Measurements from ENCODE around the gene ATP8A2. TPM values are rescaled to one million over a fixed set of nuclear protein-coding genes. Genes with fewer than 3 reads are reported as not detected.

ATP8A2 gene
- total and polyA plus RNA-seq, 4 donors: 0.31 to 2.7 (median 1.1) TPM

GRCh38 chr13:26034018-26034417 lies 662.2 kb downstream of the ATP8A2 start:
- Histone ChIP-seq H3K36me3 (ENCODE audit: control insufficient read depth in 4 of 4, insufficient read depth in 4 of 4, low read length in 4 of 4) (no peaks in the 10 kb centered on the region), H3K27ac (ENCODE audit: low read depth in 1 of 2, low read length in 1 of 2) (no peak overlapping the region), H3K9ac (ENCODE audit: insufficient read depth in 1 of 2, low read length in 2 of 2) (no peak overlapping the region), H3K27me3 (ENCODE audit: control insufficient read depth in 3 of 3, insufficient read depth in 3 of 3, low read length in 2 of 3) (no peaks in the 10 kb centered on the region), H3K4me1 (ENCODE audit: control insufficient read depth in 5 of 5, insufficient read depth in 5 of 5, low read length in 5 of 5) (no peaks in the 10 kb centered on the region), H3K9me3 (ENCODE audit: control insufficient read depth in 4 of 4, insufficient read depth in 3 of 4, low read length in 3 of 4) (peaks cover 0 to 6% (median 1%) of the 10 kb centered on the region in 4 donors), H3K4me3 (no peak overlapping the region)
- no peak for ATAC-seq (ENCODE audit: insufficient read depth, low FRiP score)
- 84% methylated on average over 3 of the region's 3 CpGs for WGBS, 2 donors
- no peak for DNase-seq
- TF ChIP-seq CTCF (IDR thresholded peaks at IDR 0.05; ENCODE audit: control extremely low read depth, extremely low read depth): no peak

- Histone ChIP-seq H3K9ac (ENCODE audit: insufficient read depth in 1 of 2, low read length in 2 of 2) (no peak overlapping the region), H3K36me3 (ENCODE audit: control insufficient read depth in 4 of 4, insufficient read depth in 4 of 4, low read length in 4 of 4) (no peaks in the 10 kb centered on the region), H3K9me3 (ENCODE audit: control insufficient read depth in 4 of 4, insufficient read depth in 3 of 4, low read length in 3 of 4) (peaks cover 0 to 4% (median 0%) of the 10 kb centered on the region in 4 donors), H3K4me1 (ENCODE audit: control insufficient read depth in 5 of 5, insufficient read depth in 5 of 5, low read length in 5 of 5) (peaks cover 0 to 6% (median 4%) of the 10 kb centered on the region in 5 donors), H3K27me3 (ENCODE audit: control insufficient read depth in 3 of 3, insufficient read depth in 3 of 3, low read length in 2 of 3) (no peaks in the 10 kb centered on the region), H3K27ac (ENCODE audit: low read depth in 1 of 2, low read length in 1 of 2) (no peak overlapping the region), H3K4me3 (no peak overlapping the region)
- DNase-seq (no peak), ATAC-seq (ENCODE audit: insufficient read depth, low FRiP score) (no peak)
- 69% methylated on average over 4 of the region's 4 CpGs for WGBS, 2 donors
- no peak for TF ChIP-seq CTCF (IDR thresholded peaks at IDR 0.05; ENCODE audit: control extremely low read depth, extremely low read depth)
Observed at GRCh38 chr13:26036383-26036782, 664.6 kb downstream of the ATP8A2 start.

- WGBS, 2 donors: 37 to 62% methylated on average over 2 of the region's 2 CpGs
- no peaks in the 10 kb centered on the region for H3K27me3 ChIP-seq (ENCODE audit: control insufficient read depth in 3 of 3, insufficient read depth in 3 of 3, low read length in 2 of 3)
- H3K4me3 ChIP-seq: no peak overlapping the region
- no peaks in the 10 kb centered on the region for H3K36me3 ChIP-seq (ENCODE audit: control insufficient read depth in 4 of 4, insufficient read depth in 4 of 4, low read length in 4 of 4)
- peak; percentile 38 to 60 (median 50) for DNase-seq
- ATAC-seq (ENCODE audit: insufficient read depth, low FRiP score): no peak
- H3K4me1 ChIP-seq (ENCODE audit: control insufficient read depth in 5 of 5, insufficient read depth in 5 of 5, low read length in 5 of 5): peaks cover 0 to 13% (median 5%) of the 10 kb centered on the region in 5 donors
- H3K9me3 ChIP-seq (ENCODE audit: control insufficient read depth in 4 of 4, insufficient read depth in 3 of 4, low read length in 3 of 4): peaks cover 0 to 4% (median 0%) of the 10 kb centered on the region in 4 donors
- H3K27ac ChIP-seq (ENCODE audit: low read depth in 1 of 2, low read length in 1 of 2): no peak overlapping the region
- H3K9ac ChIP-seq (ENCODE audit: insufficient read depth in 1 of 2, low read length in 2 of 2): no peak overlapping the region
- TF ChIP-seq CTCF (IDR thresholded peaks at IDR 0.05; ENCODE audit: control extremely low read depth, extremely low read depth): no peak
Observed at GRCh38 chr13:26037302-26037701, 665.5 kb downstream of the ATP8A2 start.

GRCh38 chr13:26038931-26039475 lies 667.2 kb downstream of the ATP8A2 start:
- no peak overlapping the region for H3K4me3 ChIP-seq
- DNase-seq: no peak
- H3K27ac ChIP-seq (ENCODE audit: low read depth in 1 of 2, low read length in 1 of 2): no peak overlapping the region
- H3K4me1 ChIP-seq (ENCODE audit: control insufficient read depth in 5 of 5, insufficient read depth in 5 of 5, low read length in 5 of 5): peaks cover 0 to 13% (median 5%) of the 10 kb centered on the region in 5 donors
- H3K36me3 ChIP-seq (ENCODE audit: control insufficient read depth in 4 of 4, insufficient read depth in 4 of 4, low read length in 4 of 4): no peaks in the 10 kb centered on the region
- ATAC-seq (ENCODE audit: insufficient read depth, low FRiP score): no peak
- H3K27me3 ChIP-seq (ENCODE audit: control insufficient read depth in 3 of 3, insufficient read depth in 3 of 3, low read length in 2 of 3): no peaks in the 10 kb centered on the region
- TF ChIP-seq CTCF (IDR thresholded peaks at IDR 0.05; ENCODE audit: control extremely low read depth, extremely low read depth): no peak
- peaks cover 0 to 3% (median 0%) of the 10 kb centered on the region in 4 donors for H3K9me3 ChIP-seq (ENCODE audit: control insufficient read depth in 4 of 4, insufficient read depth in 3 of 4, low read length in 3 of 4)
- 95 to 97% methylated on average over 8 of the region's 8 CpGs for WGBS, 2 donors
- H3K9ac ChIP-seq (ENCODE audit: insufficient read depth in 1 of 2, low read length in 2 of 2): no peak overlapping the region
